Activated naive CD8-positive, alpha-beta T cell treated with anti-CD3 and anti-CD28 coated beads, Interleukin-2, amount 50 U/mL, for 24 hours (primary cell): ENCODE measurements around the gene LAMC1.

Experiments
- ATAC-seq: fragments of 150-1000 bp; cut with Tn5 transposase; one replicate; pipeline ENCODE4 v1.10.0; 2021
- DNase-seq: peaks from one replicate; pipeline ENCODE4 v3.0.0; 2021
- H3K27ac Mint-ChIP-seq: one replicate; pipeline ENCODE4 v1.8.0; 2021; ENCODE audit warnings: mild to moderate bottlenecking, mixed read lengths
- H3K27me3 Mint-ChIP-seq: one replicate; pipeline ENCODE4 v1.8.0; 2021; ENCODE audit warnings: mixed read lengths
- H3K36me3 Mint-ChIP-seq: one replicate; pipeline ENCODE4 v1.8.0; 2021; ENCODE audit warnings: low read depth, mixed read lengths
- H3K4me1 Mint-ChIP-seq: one replicate; pipeline ENCODE4 v1.8.0; 2021; ENCODE audit warnings: mixed read lengths
- H3K4me3 Mint-ChIP-seq: one replicate; pipeline ENCODE4 v1.8.0; 2021; ENCODE audit warnings: mild to moderate bottlenecking, moderate library complexity, mixed read lengths
- H3K9me3 Mint-ChIP-seq: one replicate; pipeline ENCODE4 v1.8.0; 2021; ENCODE audit warnings: mixed read lengths

The LAMC1 gene

GRCh38 chr1:183092350-183092749, 69.1 kb downstream of the LAMC1 start:
- H3K4me1 Mint-ChIP-seq: no peaks in the 10 kb centered on the region
- ATAC-seq: no peak
- peaks cover 7% of the 10 kb centered on the region for H3K27me3 Mint-ChIP-seq
- no peak for DNase-seq
- no peaks in the 10 kb centered on the region for H3K9me3 Mint-ChIP-seq
- no peak overlapping the region for H3K4me3 Mint-ChIP-seq
- no peaks in the 10 kb centered on the region for H3K36me3 Mint-ChIP-seq
- no peak overlapping the region for H3K27ac Mint-ChIP-seq

DNA sequence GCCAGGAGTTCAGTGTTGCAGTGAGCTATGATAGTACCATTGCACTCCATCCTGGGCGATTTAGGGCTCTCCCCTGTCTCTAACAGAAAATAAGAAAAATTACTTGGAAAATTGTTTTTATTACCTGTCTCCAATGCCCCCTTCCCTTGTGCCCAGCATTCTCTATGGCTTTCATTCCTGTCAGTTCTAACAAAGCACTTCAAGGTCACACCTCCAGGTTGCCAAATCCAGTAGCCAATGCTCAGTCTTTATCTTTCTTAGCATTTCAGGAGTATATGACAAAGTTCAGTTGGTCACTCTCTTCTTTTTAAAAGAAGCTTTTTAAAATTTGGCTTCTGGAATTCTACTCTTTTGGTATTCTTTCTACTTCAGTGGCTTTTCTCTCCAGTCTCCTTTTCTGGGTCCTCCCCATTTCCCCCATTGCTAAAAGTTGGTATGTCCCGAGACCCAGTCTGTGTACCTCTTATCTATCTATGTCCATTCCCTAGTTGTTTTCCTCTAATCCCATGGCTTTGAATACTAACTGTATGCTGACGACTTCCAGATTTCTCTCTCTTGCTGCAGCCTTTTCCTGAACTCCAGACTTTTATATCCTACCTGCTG, 69.9 kb downstream of the LAMC1 start:
- H3K36me3 Mint-ChIP-seq: no peaks in the 10 kb centered on the region
- no peaks in the 10 kb centered on the region for H3K9me3 Mint-ChIP-seq
- peaks cover 7% of the 10 kb centered on the region for H3K27me3 Mint-ChIP-seq
- no peak for ATAC-seq
- no peaks in the 10 kb centered on the region for H3K4me1 Mint-ChIP-seq
- no peak overlapping the region for H3K27ac Mint-ChIP-seq
- DNase-seq: no peak
- H3K4me3 Mint-ChIP-seq: no peak overlapping the region

DNA sequence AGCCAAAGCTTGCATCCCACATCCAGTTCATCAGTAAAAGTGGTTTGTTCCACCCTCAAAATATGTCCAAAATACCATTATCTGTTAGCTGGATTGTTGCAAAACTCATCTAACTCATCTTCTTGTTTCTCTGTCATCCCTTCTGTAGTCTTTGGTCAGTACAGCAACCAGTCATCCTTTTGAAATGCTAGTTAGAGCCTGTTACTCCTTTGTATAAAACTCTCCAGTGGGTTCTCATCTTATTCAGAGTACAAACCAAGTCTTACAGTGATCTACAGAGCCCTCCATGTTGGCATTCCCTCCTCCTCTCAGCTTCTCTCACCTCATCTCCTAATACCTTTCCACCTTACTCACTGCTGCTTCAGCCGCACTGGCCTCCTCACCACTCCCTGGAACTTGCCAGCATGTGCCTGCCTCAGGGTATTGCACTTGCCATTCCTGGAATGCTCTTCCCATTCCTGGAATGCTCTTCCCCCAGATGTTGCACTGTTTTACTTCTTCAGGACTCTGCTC, 70.6 kb downstream of the LAMC1 start:
- no peak for DNase-seq
- H3K36me3 Mint-ChIP-seq: no peaks in the 10 kb centered on the region
- H3K4me1 Mint-ChIP-seq: no peaks in the 10 kb centered on the region
- H3K27me3 Mint-ChIP-seq: peaks cover 7% of the 10 kb centered on the region
- no peak overlapping the region for H3K27ac Mint-ChIP-seq
- no peak overlapping the region for H3K4me3 Mint-ChIP-seq
- no peaks in the 10 kb centered on the region for H3K9me3 Mint-ChIP-seq
- ATAC-seq: no peak

- H3K27ac Mint-ChIP-seq: no peak overlapping the region
- no peaks in the 10 kb centered on the region for H3K9me3 Mint-ChIP-seq
- H3K4me1 Mint-ChIP-seq: no peaks in the 10 kb centered on the region
- DNase-seq: no peak
- no peak overlapping the region for H3K4me3 Mint-ChIP-seq
- peaks cover 7% of the 10 kb centered on the region for H3K27me3 Mint-ChIP-seq
- H3K36me3 Mint-ChIP-seq: no peaks in the 10 kb centered on the region
- ATAC-seq: no peak
Observed at GRCh38 chr1:183094351-183094750, 71.1 kb downstream of the LAMC1 start.

DNA sequence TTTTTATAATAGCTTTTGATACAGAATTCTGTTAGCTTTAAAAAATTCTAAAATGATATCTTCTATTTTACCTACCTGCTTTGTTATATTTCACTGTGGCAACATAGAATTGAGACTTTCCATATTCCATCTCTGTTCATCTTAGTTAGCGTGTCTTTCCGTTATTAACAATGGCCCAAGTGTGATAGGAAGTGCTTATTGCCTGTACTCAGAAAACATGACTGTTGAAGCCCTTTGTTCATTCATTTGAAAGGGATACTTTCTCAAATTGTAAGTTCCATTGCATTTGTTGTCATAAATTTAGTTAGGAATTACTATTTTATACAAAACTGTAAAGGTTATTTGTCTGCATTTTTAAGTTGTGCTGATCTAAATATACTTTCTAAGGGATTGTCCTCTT, 73.1 kb downstream of the LAMC1 start:
- H3K36me3 Mint-ChIP-seq: no peaks in the 10 kb centered on the region
- H3K27ac Mint-ChIP-seq: no peak overlapping the region
- DNase-seq (no peak), ATAC-seq (no peak)
- no peaks in the 10 kb centered on the region for H3K4me1 Mint-ChIP-seq
- peaks cover 7% of the 10 kb centered on the region for H3K27me3 Mint-ChIP-seq
- no peaks in the 10 kb centered on the region for H3K9me3 Mint-ChIP-seq
- no peak overlapping the region for H3K4me3 Mint-ChIP-seq

- Mint-ChIP-seq H3K36me3 (no peaks in the 10 kb centered on the region), H3K9me3 (no peaks in the 10 kb centered on the region), H3K27me3 (peaks cover 8% of the 10 kb centered on the region), H3K4me3 (no peak overlapping the region), H3K4me1 (no peaks in the 10 kb centered on the region), H3K27ac (no peak overlapping the region)
- no peak for ATAC-seq
- DNase-seq: no peak
Observed at GRCh38 chr1:183096894-183097293, 73.7 kb downstream of the LAMC1 start.

- H3K4me1 Mint-ChIP-seq: no peaks in the 10 kb centered on the region
- H3K36me3 Mint-ChIP-seq: no peaks in the 10 kb centered on the region
- H3K27ac Mint-ChIP-seq: no peak overlapping the region
- no peaks in the 10 kb centered on the region for H3K9me3 Mint-ChIP-seq
- H3K4me3 Mint-ChIP-seq: no peak overlapping the region
- H3K27me3 Mint-ChIP-seq: peaks cover 10% of the 10 kb centered on the region
- ATAC-seq (no peak), DNase-seq (no peak)
Observed at GRCh38 chr1:183097438-183098051, 74.3 kb downstream of the LAMC1 start.

GRCh38 chr1:183098317-183098716, 75.1 kb downstream of the LAMC1 start:
- Mint-ChIP-seq H3K27ac (no peak overlapping the region), H3K36me3 (no peaks in the 10 kb centered on the region), H3K4me3 (no peak overlapping the region), H3K9me3 (no peaks in the 10 kb centered on the region), H3K27me3 (peaks cover 10% of the 10 kb centered on the region), H3K4me1 (no peaks in the 10 kb centered on the region)
- DNase-seq (no peak), ATAC-seq (no peak)

DNA sequence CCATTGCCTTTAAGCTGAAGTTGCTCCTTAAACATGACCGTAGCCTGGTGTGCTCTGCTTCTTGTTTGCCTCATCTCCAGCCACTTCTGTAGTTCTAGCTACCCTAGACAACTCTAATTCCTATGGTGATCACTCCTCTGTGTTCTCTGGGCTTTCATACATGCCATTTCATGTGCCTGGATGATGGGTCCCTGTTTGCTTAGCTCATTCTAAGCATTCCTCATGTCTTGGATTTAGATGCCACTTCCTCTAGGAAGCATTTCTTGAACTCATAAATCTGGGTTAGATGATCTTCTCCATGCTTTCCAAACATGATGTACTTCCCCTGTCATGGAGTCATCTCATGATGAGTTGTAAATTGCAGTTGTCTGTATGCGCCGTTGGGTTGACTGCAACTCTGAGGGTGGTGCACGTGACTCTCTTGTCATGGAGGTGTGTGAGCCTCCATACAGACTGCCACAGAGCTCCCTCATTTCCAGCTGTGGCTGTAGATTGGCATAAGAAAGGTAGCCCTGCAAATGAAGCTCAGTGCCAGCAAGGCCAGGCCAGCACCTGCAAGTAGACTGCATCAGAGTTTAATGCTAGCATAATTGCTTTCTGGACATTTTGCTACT, 77.2 kb downstream of the LAMC1 start:
- no peaks in the 10 kb centered on the region for H3K9me3 Mint-ChIP-seq
- H3K4me1 Mint-ChIP-seq: no peaks in the 10 kb centered on the region
- no peak for ATAC-seq
- no peak overlapping the region for H3K27ac Mint-ChIP-seq
- H3K36me3 Mint-ChIP-seq: no peaks in the 10 kb centered on the region
- no peak for DNase-seq
- peaks cover 7% of the 10 kb centered on the region for H3K27me3 Mint-ChIP-seq
- H3K4me3 Mint-ChIP-seq: no peak overlapping the region

DNA sequence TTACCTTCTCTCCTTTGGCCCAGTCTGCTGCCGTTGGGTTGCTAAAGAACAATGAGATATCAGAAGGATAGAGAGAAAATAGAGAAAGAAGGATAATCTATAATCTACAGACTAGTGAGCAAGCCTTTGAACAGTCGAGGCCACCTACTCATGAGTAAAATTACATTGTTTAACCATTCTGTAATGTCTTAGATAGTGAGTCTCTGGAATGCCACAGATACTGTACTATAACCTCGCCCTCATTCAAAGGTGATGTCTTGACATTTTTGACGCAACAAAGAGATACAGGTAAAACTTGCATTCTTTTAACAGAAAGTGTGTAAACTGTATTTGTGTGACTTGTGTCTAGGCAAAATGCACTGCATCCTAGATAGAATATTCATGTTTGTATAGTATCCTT, 77.9 kb downstream of the LAMC1 start:
- DNase-seq (no peak), ATAC-seq (no peak)
- Mint-ChIP-seq H3K4me3 (no peak overlapping the region), H3K36me3 (no peaks in the 10 kb centered on the region), H3K9me3 (no peaks in the 10 kb centered on the region), H3K27me3 (peaks cover 7% of the 10 kb centered on the region), H3K4me1 (no peaks in the 10 kb centered on the region), H3K27ac (no peak overlapping the region)

- no peaks in the 10 kb centered on the region for H3K9me3 Mint-ChIP-seq
- H3K4me3 Mint-ChIP-seq: no peak overlapping the region
- no peaks in the 10 kb centered on the region for H3K4me1 Mint-ChIP-seq
- no peaks in the 10 kb centered on the region for H3K36me3 Mint-ChIP-seq
- H3K27me3 Mint-ChIP-seq: peaks cover 4% of the 10 kb centered on the region
- H3K27ac Mint-ChIP-seq: no peak overlapping the region
- DNase-seq (no peak), ATAC-seq (no peak)
Observed at GRCh38 chr1:183101841-183102276, 78.6 kb downstream of the LAMC1 start.

GRCh38 chr1:183103147-183103546, 79.9 kb downstream of the LAMC1 start:
- H3K4me3 Mint-ChIP-seq: no peak overlapping the region

DNA sequence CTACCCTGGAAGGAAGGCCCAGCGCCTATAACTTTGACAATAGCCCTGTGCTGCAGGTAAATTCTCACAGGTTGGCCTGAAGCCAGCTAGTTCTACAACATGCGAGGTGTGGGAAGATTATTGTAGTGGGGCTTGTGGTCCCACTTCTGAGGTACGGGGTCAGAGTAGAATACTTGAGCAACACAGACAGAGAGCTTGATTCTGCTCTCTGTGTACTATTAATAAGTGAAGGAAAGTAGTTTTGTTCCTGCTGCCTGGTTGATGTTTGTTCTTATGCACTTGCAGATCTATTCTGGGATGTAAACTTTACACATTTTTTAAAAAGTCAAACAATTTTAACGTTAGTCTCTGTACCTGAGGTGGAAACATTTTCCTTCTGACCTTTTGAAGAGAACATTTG, 80.4 kb downstream of the LAMC1 start:
- no peak for ATAC-seq
- Mint-ChIP-seq H3K4me1 (no peaks in the 10 kb centered on the region), H3K36me3 (no peaks in the 10 kb centered on the region), H3K27ac (no peak overlapping the region), H3K27me3 (peaks cover 6% of the 10 kb centered on the region), H3K4me3 (no peak overlapping the region), H3K9me3 (no peaks in the 10 kb centered on the region)
- DNase-seq: no peak

More at GRCh38 chr1:183103147-183103546, 79.9 kb downstream of the LAMC1 start:
- peaks cover 6% of the 10 kb centered on the region for H3K27me3 Mint-ChIP-seq
- no peaks in the 10 kb centered on the region for H3K4me1 Mint-ChIP-seq
- DNase-seq (no peak), ATAC-seq (no peak)
- H3K27ac Mint-ChIP-seq: no peak overlapping the region
- no peaks in the 10 kb centered on the region for H3K9me3 Mint-ChIP-seq
- no peaks in the 10 kb centered on the region for H3K36me3 Mint-ChIP-seq

DNA sequence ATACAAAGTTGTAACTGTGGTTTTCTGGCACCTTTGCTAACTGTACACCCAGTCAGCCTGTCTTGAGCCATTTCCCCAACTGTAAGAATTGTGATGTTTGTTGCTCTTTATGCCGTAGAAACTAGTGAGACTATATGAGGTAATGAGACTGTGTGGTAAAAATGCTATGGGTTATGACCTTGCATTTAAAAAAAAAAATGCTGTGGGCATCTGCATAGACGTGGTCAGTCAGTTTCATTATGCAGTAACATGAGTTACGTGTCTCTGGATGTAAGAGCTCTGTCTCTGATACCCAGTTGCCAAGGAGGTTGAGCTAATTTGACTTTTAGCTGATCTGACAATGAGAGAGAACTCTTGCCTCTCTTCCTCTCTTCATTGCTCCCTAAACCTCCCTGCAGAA, 82.2 kb downstream of the LAMC1 start:
- Mint-ChIP-seq H3K27ac (no peak overlapping the region), H3K4me1 (no peaks in the 10 kb centered on the region), H3K27me3 (peaks cover 6% of the 10 kb centered on the region), H3K36me3 (no peaks in the 10 kb centered on the region), H3K9me3 (no peaks in the 10 kb centered on the region), H3K4me3 (no peak overlapping the region)
- no peak for DNase-seq
- no peak for ATAC-seq

- DNase-seq (no peak), ATAC-seq (no peak)
- H3K27me3 Mint-ChIP-seq: peaks cover 6% of the 10 kb centered on the region
- no peak overlapping the region for H3K27ac Mint-ChIP-seq
- no peaks in the 10 kb centered on the region for H3K36me3 Mint-ChIP-seq
- H3K4me1 Mint-ChIP-seq: no peaks in the 10 kb centered on the region
- no peaks in the 10 kb centered on the region for H3K9me3 Mint-ChIP-seq
- no peak overlapping the region for H3K4me3 Mint-ChIP-seq
Observed at GRCh38 chr1:183106166-183106565, 82.9 kb downstream of the LAMC1 start.
